T-helper 1 cell treated with Interleukin-12 subunit alpha and Interleukin-12 subunit beta and Interleukin-4 antibody, amounts not matched to agents 30 μg/mL and 1 μg/mL, for 36 hours (primary cell): Measurements from ENCODE around the gene ABHD14A.

Source experiments
- H3K27ac Mint-ChIP-seq: one replicate; pipeline ENCODE4 v1.8.0; 2021; ENCODE audit warnings: mild to moderate bottlenecking, mixed read lengths
- H3K27me3 Mint-ChIP-seq: one replicate; pipeline ENCODE4 v1.8.0; 2021; ENCODE audit warnings: low read depth, mixed read lengths
- H3K36me3 Mint-ChIP-seq: one replicate; pipeline ENCODE4 v1.8.0; 2021; ENCODE audit warnings: low read depth, mixed read lengths
- H3K4me1 Mint-ChIP-seq: one replicate; pipeline ENCODE4 v1.8.0; 2021; ENCODE audit warnings: low read depth, mixed read lengths
- H3K4me3 Mint-ChIP-seq: one replicate; pipeline ENCODE4 v1.8.0; 2021; ENCODE audit warnings: mild to moderate bottlenecking, moderate library complexity, mixed read lengths
- H3K9me3 Mint-ChIP-seq: one replicate; pipeline ENCODE4 v1.8.0; 2021; ENCODE audit warnings: mixed read lengths

ABHD14A gene

DNA sequence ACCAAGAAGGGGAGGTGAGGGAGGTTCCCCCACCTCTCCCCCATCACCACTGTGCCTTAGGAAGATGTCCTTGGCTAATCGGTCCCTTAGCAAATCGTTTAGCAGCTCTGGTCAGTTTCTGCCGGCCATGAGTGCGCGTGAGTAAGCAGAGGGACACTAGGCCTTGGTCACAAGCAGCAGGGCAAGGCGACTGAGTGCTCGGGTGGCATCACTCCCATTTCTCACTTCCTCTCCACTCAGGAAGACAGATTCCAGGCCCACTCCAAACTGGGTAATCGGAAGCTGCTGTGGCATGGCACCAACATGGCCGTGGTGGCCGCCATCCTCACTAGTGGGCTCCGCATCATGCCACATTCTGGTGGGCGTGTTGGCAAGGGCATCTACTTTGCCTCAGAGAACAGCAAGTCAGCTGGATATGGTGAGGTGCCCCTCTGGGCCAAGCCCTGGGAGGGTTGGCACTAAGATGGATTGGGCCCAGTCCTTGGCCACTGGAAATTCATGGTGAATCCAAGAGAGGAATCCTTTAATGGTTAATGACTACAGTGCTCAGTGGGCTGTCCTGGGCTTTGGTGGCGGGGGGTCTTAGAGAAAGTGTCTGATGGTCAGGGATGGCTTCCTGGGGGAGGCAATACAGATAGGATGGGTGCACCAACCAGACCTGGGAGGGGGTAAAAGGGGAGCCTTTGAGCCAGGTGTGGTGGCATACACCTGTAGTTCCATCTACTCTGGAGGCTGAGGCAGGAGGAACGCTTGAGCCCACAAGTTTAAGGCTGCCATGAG, 28.7 kb upstream of the ABHD14A start:
- Mint-ChIP-seq H3K27me3 (peaks cover 4% of the 10 kb centered on the region), H3K4me3 (no peak overlapping the region), H3K27ac (no peak overlapping the region), H3K9me3 (no peaks in the 10 kb centered on the region), H3K4me1 (peaks cover 10% of the 10 kb centered on the region), H3K36me3 (no peaks in the 10 kb centered on the region)

DNA sequence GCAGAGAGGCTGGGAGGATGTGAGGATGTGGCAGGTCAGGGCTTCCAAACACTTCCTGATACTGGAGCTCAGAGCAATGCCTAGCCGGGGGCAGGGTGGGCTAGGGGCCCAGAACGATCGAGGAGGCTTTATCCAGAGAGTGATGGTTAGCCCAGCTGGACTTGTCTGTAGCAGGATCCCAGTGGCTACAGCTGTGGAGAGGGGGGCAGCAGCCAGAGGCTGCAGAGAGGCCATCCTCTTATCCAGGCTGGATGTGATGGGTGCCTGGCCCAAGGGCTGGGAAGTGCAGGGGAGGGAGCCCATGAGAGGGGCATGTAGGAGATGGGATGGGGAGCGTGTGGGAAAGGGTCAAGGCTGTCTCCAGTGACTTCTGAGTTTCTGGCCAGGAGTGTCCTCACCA, 28.1 kb upstream of the ABHD14A start:
- Mint-ChIP-seq H3K4me1 (peaks cover 8% of the 10 kb centered on the region), H3K27me3 (peaks cover 7% of the 10 kb centered on the region), H3K9me3 (no peaks in the 10 kb centered on the region), H3K4me3 (no peak overlapping the region), H3K27ac (no peak overlapping the region), H3K36me3 (no peaks in the 10 kb centered on the region)

DNA sequence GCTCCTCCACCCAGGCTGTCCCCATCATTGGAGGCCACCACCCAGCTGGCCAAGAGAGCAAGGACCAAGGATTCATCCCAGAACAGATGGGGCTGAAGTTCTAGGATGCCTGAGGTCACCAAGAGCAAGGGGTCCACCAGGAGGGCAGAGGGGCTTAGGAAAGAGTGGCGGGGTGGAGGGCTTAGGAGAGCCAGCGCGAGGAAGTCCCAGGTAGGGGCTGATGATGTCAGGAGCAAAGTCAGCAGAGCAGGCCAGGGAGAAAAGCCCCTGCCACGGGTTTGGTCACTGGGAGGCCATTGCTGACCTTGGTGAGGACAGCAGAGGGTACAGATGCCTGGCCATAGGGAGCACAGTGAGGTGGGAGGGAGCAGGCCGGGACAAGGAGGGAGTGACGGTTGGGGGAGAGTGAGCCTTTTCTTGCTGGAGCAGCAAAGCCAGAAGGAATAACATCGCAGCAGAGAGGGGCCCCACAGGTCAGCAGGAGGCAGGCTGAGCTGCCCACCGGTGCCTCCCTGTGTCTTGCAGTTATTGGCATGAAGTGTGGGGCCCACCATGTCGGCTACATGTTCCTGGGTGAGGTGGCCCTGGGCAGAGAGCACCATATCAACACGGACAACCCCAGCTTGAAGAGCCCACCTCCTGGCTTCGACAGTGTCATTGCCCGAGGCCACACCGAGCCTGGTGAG, 27.5 kb upstream of the ABHD14A start:
- no peaks in the 10 kb centered on the region for H3K9me3 Mint-ChIP-seq
- H3K4me3 Mint-ChIP-seq: no peak overlapping the region
- peaks cover 11% of the 10 kb centered on the region for H3K27me3 Mint-ChIP-seq
- peaks cover 7% of the 10 kb centered on the region for H3K4me1 Mint-ChIP-seq
- no peaks in the 10 kb centered on the region for H3K36me3 Mint-ChIP-seq
- no peak overlapping the region for H3K27ac Mint-ChIP-seq

DNA sequence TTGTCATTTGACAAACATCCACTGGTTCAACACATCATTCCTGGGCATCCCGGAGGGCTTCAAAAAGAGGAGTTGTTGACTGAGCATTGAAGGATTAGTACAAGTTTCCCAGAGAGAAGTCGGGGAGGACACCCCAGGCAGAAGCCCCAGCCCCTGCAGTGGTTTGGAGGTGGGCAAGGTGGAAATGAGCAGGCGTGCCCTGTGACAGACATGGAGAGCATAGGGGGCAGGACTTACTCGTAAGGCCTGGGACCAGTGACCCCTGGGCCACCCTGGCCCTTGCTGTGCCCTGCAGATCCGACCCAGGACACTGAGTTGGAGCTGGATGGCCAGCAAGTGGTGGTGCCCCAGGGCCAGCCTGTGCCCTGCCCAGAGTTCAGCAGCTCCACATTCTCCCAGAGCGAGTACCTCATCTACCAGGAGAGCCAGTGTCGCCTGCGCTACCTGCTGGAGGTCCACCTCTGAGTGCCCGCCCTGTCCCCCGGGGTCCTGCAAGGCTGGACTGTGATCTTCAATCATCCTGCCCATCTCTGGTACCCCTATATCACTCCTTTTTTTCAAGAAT, 26.8 kb upstream of the ABHD14A start:
- Mint-ChIP-seq H3K4me3 (no peak overlapping the region), H3K27ac (no peak overlapping the region), H3K9me3 (no peaks in the 10 kb centered on the region), H3K27me3 (peaks cover 14% of the 10 kb centered on the region), H3K4me1 (no peaks in the 10 kb centered on the region), H3K36me3 (no peaks in the 10 kb centered on the region)

DNA sequence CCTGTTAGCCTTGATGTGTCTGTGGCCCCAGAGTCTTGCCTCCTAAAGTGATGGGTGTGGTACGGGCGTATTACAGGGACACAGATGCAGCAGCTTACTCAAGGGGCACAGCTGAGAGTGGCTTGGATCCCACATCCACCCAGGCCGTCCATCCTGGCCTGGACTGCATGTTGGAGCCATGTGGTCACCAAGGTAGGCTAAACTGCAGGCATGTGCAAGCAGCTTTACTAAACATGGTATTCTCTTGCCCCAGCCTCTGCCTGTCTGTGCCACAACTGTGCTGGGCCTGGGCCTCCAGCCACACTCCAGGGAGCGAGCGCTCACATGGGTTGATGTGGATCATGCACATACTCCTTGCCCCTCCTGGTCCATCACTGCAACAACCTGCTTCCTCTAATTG, 25.7 kb upstream of the ABHD14A start:
- Mint-ChIP-seq H3K4me1 (no peaks in the 10 kb centered on the region), H3K9me3 (no peaks in the 10 kb centered on the region), H3K27me3 (peaks cover 24% of the 10 kb centered on the region), H3K27ac (no peak overlapping the region), H3K4me3 (no peak overlapping the region), H3K36me3 (peaks cover 2% of the 10 kb centered on the region)

DNA sequence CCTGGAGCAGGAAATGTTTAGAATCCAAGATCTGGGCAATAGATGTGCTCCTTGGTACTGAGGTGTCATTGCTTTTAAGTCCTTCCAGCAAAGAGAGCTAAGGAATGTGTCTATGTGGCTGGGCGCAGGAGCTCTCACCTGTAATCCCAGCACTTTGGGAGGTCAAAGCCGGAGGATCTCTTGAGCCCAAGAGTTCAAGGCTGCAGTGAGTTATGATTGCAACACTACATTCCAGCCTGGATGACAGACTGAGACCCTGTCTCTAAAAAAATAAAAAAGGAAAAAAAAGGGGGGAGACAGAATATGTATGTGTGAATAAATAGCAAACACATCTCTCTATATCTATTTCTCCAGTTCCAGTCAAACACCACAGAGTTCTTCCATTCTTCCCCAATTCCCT, 24.0 kb upstream of the ABHD14A start:
- H3K9me3 Mint-ChIP-seq: no peaks in the 10 kb centered on the region
- no peaks in the 10 kb centered on the region for H3K4me1 Mint-ChIP-seq
- H3K36me3 Mint-ChIP-seq: peaks cover 2% of the 10 kb centered on the region
- peaks cover 37% of the 10 kb centered on the region for H3K27me3 Mint-ChIP-seq
- no peak overlapping the region for H3K27ac Mint-ChIP-seq
- no peak overlapping the region for H3K4me3 Mint-ChIP-seq

DNA sequence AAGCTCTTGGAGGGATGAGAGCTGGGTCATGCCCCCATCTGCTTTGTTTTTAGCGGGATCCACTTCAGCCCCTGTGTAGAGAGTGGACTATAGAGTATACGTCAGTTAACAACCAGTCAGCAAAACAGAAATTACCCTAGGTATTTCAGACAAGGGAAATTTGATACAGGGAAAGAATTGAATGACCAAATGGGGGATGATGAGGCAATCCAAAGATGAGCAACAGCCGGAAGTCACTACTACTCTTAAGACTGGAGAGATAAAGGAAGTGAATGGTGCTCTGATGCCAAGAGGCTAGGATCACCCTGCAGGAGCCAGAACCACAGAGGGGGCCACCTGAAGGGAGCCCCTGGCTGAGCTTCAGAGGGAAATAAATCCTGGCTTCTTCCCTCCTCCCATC, 21.4 kb upstream of the ABHD14A start:
- peaks cover 44% of the 10 kb centered on the region for H3K27me3 Mint-ChIP-seq
- H3K27ac Mint-ChIP-seq: no peak overlapping the region
- H3K4me1 Mint-ChIP-seq: peaks cover 3% of the 10 kb centered on the region
- H3K36me3 Mint-ChIP-seq: peaks cover 5% of the 10 kb centered on the region
- no peaks in the 10 kb centered on the region for H3K9me3 Mint-ChIP-seq
- no peak overlapping the region for H3K4me3 Mint-ChIP-seq

DNA sequence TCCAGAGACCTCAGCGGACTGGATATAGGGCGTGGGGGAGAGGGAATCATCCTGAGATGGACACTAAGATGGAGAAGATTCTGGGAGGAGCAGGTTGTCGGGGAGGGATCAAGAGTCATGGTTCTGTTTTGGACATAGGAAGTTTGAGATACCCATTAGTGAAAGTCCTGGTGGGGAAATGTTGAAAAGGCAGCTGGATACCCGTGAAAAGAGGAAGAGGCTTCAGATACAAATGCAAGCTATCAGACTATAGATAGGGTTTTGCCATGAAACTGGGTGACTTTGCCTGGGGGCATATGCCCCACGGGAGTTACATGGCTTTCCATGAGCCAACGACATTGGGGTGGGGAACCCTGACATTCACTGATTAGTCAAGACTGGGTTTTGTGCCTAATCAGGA, 20.8 kb upstream of the ABHD14A start:
- peaks cover 3% of the 10 kb centered on the region for H3K4me1 Mint-ChIP-seq
- no peak overlapping the region for H3K27ac Mint-ChIP-seq
- H3K27me3 Mint-ChIP-seq: peaks cover 44% of the 10 kb centered on the region
- peaks cover 5% of the 10 kb centered on the region for H3K36me3 Mint-ChIP-seq
- no peaks in the 10 kb centered on the region for H3K9me3 Mint-ChIP-seq
- H3K4me3 Mint-ChIP-seq: no peak overlapping the region

DNA sequence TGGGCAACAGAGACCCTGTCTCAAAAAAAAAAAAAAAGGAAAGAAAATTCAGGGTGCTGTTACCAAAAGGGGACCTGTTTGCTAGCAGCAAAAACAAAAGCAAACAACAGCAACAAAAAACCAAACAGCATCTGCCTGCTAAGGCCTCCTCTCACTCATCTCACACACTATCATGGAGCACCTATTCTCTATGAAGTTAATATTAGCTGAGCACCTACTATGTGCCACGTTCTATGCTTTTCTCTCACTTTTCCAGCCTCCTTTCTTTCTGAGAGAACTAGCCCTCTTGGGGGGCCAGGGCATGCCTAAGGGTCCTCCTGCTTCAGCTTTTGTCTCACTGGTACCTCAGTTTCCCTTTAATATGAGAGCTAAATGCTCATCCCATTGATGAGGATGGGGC, 20.2 kb upstream of the ABHD14A start:
- H3K27me3 Mint-ChIP-seq: peaks cover 44% of the 10 kb centered on the region
- H3K4me1 Mint-ChIP-seq: peaks cover 3% of the 10 kb centered on the region
- no peak overlapping the region for H3K4me3 Mint-ChIP-seq
- H3K36me3 Mint-ChIP-seq: peaks cover 5% of the 10 kb centered on the region
- H3K27ac Mint-ChIP-seq: no peak overlapping the region
- no peaks in the 10 kb centered on the region for H3K9me3 Mint-ChIP-seq

DNA sequence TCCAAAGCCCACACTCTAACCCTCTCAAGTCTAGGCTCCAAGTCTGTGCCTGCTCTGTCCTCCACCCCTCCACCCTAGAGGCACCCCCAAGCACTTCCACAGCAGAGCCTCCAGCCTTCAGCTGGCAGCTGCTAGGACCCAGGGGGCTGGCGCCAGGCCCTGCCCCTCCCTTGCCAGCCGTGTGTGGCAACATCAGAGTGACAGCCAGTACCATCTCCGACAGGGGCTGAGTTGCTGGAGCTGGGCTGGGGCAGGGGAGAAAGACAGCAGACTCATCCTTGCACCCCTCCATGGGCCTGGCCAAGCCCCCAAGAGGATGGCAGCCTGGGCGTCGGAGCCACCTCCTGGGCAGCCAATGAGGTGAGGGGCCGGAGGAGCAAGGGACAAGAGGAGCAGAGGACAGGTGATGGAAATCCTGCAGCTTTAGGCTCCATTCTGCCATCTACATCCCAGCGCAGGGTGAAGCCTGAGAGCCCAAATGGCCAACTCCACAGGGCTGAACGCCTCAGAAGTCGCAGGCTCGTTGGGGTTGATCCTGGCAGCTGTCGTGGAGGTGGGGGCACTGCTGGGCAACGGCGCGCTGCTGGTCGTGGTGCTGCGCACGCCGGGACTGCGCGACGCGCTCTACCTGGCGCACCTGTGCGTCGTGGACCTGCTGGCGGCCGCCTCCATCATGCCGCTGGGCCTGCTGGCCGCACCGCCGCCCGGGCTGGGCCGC, 19.5 kb upstream of the ABHD14A start, which contains the start of gene GPR62:
Gene GPR62 (plus strand): TSS at position 207 of the 718 bp plus-strand sequence. CDS start 272 bp downstream, at position 479.
- no peak within 1 kb of the TSS for H3K4me3 Mint-ChIP-seq
- H3K9me3 Mint-ChIP-seq: no peaks in the 10 kb centered on the region
- peaks cover 44% of the 10 kb centered on the region for H3K27me3 Mint-ChIP-seq
- no peak within 1 kb of the TSS for H3K27ac Mint-ChIP-seq
- H3K4me1 Mint-ChIP-seq: peaks cover 3% of the 10 kb centered on the region
- peaks cover 5% of the 10 kb centered on the region for H3K36me3 Mint-ChIP-seq

DNA sequence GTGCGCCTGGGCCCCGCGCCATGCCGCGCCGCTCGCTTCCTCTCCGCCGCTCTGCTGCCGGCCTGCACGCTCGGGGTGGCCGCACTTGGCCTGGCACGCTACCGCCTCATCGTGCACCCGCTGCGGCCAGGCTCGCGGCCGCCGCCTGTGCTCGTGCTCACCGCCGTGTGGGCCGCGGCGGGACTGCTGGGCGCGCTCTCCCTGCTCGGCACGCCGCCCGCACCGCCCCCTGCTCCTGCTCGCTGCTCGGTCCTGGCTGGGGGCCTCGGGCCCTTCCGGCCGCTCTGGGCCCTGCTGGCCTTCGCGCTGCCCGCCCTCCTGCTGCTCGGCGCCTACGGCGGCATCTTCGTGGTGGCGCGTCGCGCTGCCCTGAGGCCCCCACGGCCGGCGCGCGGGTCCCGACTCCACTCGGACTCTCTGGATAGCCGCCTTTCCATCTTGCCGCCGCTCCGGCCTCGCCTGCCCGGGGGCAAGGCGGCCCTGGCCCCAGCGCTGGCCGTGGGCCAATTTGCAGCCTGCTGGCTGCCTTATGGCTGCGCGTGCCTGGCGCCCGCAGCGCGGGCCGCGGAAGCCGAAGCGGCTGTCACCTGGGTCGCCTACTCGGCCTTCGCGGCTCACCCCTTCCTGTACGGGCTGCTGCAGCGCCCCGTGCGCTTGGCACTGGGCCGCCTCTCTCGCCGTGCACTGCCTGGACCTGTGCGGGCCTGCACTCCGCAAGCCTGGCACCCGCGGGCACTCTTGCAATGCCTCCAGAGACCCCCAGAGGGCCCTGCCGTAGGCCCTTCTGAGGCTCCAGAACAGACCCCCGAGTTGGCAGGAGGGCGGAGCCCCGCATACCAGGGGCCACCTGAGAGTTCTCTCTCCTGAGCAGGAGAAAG, 18.7 kb upstream of the ABHD14A start:
- H3K27me3 Mint-ChIP-seq: peaks cover 40% of the 10 kb centered on the region

DNA sequence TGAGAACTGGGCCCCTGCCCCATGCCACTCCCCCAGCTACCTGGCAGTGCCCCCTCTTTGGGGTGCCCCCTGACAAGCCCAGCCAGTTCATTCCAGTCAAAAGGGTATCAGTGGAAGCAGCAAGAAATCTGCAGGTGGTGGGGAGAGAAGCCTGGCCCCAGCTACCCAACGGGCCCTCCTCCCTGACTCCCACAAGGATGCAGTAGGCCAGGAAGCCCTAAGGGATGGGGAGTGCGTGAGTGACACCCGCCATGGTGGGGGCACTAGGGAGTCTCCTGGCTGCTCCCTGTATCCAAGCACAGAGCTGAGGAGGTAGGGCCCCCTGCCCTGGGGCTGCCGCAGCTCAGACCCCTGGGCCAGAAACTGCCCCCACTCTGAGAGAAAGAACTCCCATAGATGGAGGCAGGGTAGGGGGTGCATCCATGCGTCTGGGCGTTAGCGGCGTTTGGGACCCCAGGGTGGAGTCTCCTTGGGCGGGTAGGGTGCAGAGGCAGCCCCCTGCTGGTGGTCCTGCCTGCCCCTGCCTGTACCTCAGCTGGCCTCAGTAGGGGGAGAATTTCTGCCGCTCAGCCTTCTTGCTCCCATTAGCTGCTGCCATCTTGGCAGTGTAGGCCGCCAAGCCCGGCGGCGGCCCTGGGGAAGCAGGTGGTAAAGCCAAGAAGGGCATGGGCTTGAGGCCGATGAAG, 17.2 kb upstream of the ABHD14A start:
- peaks cover 5% of the 10 kb centered on the region for H3K4me1 Mint-ChIP-seq
- H3K27ac Mint-ChIP-seq: no peak overlapping the region
- no peaks in the 10 kb centered on the region for H3K9me3 Mint-ChIP-seq
- H3K36me3 Mint-ChIP-seq: peaks cover 5% of the 10 kb centered on the region
- no peak overlapping the region for H3K4me3 Mint-ChIP-seq
- peaks cover 32% of the 10 kb centered on the region for H3K27me3 Mint-ChIP-seq

More for the DNA sequence above, 18.7 kb upstream of the ABHD14A start:
- Mint-ChIP-seq H3K9me3 (no peaks in the 10 kb centered on the region), H3K4me1 (peaks cover 3% of the 10 kb centered on the region), H3K4me3 (no peak overlapping the region), H3K27ac (no peak overlapping the region), H3K36me3 (peaks cover 5% of the 10 kb centered on the region)
